B cell (primary cell): ENCODE results near the gene EHD4. TPM values are rescaled to one million over a fixed set of nuclear protein-coding genes. Genes with fewer than 3 reads are reported as not detected.

ENCODE experiments used
- ATAC-seq: fragments of 200-7000 bp; cut with Tn5 transposase; one replicate; pipeline ENCODE4 v1.10.0; 2021; ENCODE audit warnings: low read depth, mild to moderate bottlenecking, moderate number of reproducible peaks, moderate library complexity
- CTCF ChIA-PET: fragments of 350-600 bp; sonication (Branson Sonifier 250); formaldehyde crosslinking; loops from one replicate; lab custom pipeline; 2021; ENCODE audit warnings: antibody characterized with exemption, inconsistent platforms; lab: Charles Lee
- POLR2A ChIA-PET: fragments of 350-600 bp; sonication (Branson Sonifier 250); formaldehyde crosslinking; loops from one replicate; lab custom pipeline; 2021; ENCODE audit warnings: antibody characterized with exemption; lab: Charles Lee
- DNase-seq: peaks from one replicate; pipeline ENCODE4 v3.0.0; 2013
- H2AFZ ChIP-seq: 2 replicates; pipeline ENCODE4 v1.6.1; 2012; ENCODE audit warnings: mild to moderate bottlenecking, low read depth, low read length; ENCODE audit not compliant: insufficient read depth, poor library complexity, severe bottlenecking
- H3K27ac ChIP-seq, 2 donors: 1 replicate in 1 of 2; 2 replicates in 1 of 2; pipeline ENCODE4 v1.5.1; 2012 to 2013; ENCODE audit warnings: low read length in 2 of 2, mild to moderate bottlenecking in 2 of 2, moderate library complexity in 1 of 2
- H3K27me3 ChIP-seq, 4 experiments: fragments of 200-600 bp in 1 of 4; sonication (generic) in 1 of 4; replicated peaks in 1 of 4; 1 replicate in 2 of 4; 2 replicates in 2 of 4; pipeline versions ENCODE4 v1.6.1 to v1.7.0; 2013 to 2016; ENCODE audit warnings: low read length in 3 of 4, mild to moderate bottlenecking in 2 of 4, mixed read lengths in 1 of 4, moderate library complexity in 1 of 4; ENCODE audit not compliant: insufficient read depth in 4 of 4, control insufficient read depth in 3 of 4; ENCODE audit errors: control extremely low read depth in 1 of 4
- H3K36me3 ChIP-seq, 2 experiments: replicated peaks in 1 of 2; 1 replicate in 1 of 2; 2 replicates in 1 of 2; pipeline versions ENCODE4 v1.6.1 to v1.7.1; 2013; ENCODE audit warnings: low read length in 1 of 2; ENCODE audit not compliant: insufficient read depth in 2 of 2, control insufficient read depth in 1 of 2; ENCODE audit errors: control extremely low read depth in 1 of 2, extremely low read depth in 1 of 2
- H3K4me1 ChIP-seq, 2 donors: fragments of 200-600 bp in 1 of 2; sonication (generic) in 1 of 2; 1 replicate in 1 of 2; 2 replicates in 1 of 2; pipeline versions ENCODE4 v1.5.1 to v1.6.1; 2013 to 2017; ENCODE audit warnings: low read length in 2 of 2; ENCODE audit not compliant: control insufficient read depth in 2 of 2, insufficient read depth in 2 of 2
- H3K4me2 ChIP-seq: replicated peaks from 2 replicates; pipeline ENCODE3; 2012; ENCODE audit warnings: mild to moderate bottlenecking, low read depth, low read length; ENCODE audit not compliant: poor library complexity, severe bottlenecking
- H3K4me3 ChIP-seq, 5 experiments: fragments of 200-600 bp in 1 of 5; sonication (generic) in 1 of 5; 1 replicate in 3 of 5; 2 replicates in 2 of 5; pipeline versions ENCODE4 v1.5.1 to v1.7.0; 2011 to 2016; ENCODE audit warnings: low read length in 4 of 5, mild to moderate bottlenecking in 4 of 5, low read depth in 2 of 5, control low read depth in 1 of 5, moderate library complexity in 1 of 5; ENCODE audit not compliant: insufficient read depth in 1 of 5; ENCODE audit errors: control extremely low read depth in 1 of 5, extremely low read depth in 1 of 5
- H3K79me2 ChIP-seq: fragments of 200-600 bp; sonication (generic); one replicate; pipeline ENCODE4 v1.6.0; 2016; ENCODE audit warnings: low read length; ENCODE audit not compliant: control insufficient read depth, insufficient read depth
- H3K9ac ChIP-seq: fragments of 200-600 bp; sonication (generic); 2 replicates; pipeline ENCODE4 v1.6.1; 2017; ENCODE audit warnings: mild to moderate bottlenecking, low read length, moderate library complexity
- H3K9me3 ChIP-seq, 3 donors: one replicate each; pipeline versions ENCODE4 v1.6.1 to v1.7.1; 2013; ENCODE audit warnings: low read length in 2 of 3; ENCODE audit not compliant: control insufficient read depth in 2 of 3, insufficient read depth in 1 of 3; ENCODE audit errors: control extremely low read depth in 1 of 3
- H4K20me1 ChIP-seq: 2 replicates; pipeline ENCODE4 v1.6.0; 2012; ENCODE audit warnings: mild to moderate bottlenecking, low read length; ENCODE audit not compliant: insufficient read depth, control insufficient read depth, poor library complexity, severe bottlenecking
- H3K27ac Mint-ChIP-seq: one replicate; pipeline ENCODE4 v1.8.0; 2021; ENCODE audit warnings: mixed read lengths
- H3K27me3 Mint-ChIP-seq: one replicate; pipeline ENCODE4 v1.8.0; 2021; ENCODE audit warnings: mixed read lengths
- H3K4me1 Mint-ChIP-seq: one replicate; pipeline ENCODE4 v1.8.0; 2021; ENCODE audit warnings: mixed read lengths
- H3K4me3 Mint-ChIP-seq: one replicate; pipeline ENCODE4 v1.8.0; 2021; ENCODE audit warnings: mixed read lengths
- H3K9me3 Mint-ChIP-seq: one replicate; pipeline ENCODE4 v1.8.0; 2022; ENCODE audit warnings: mixed read lengths; ENCODE audit not compliant: insufficient read depth
- CTCF ChIP-seq: fragments of 200-600 bp; IDR thresholded peaks from one replicate; pipeline ENCODE4 v1.8.0; 2022; ENCODE audit warnings: antibody characterized with exemption, mild to moderate bottlenecking
- EZH2 ChIP-seq: IDR thresholded peaks from 2 replicates; pipeline ENCODE4 v1.6.1; 2012; ENCODE audit warnings: borderline replicate concordance, low read depth, mild to moderate bottlenecking, moderate library complexity, low read length; ENCODE audit not compliant: insufficient read depth, poor library complexity, severe bottlenecking
- WGBS: methylation state at CpG from one replicate; pipeline ENCODE4 v1.1.5; 2013; ENCODE audit warnings: missing lambda C conversion rate; ENCODE audit not compliant: insufficient coverage; 5-methylcytosine and 5-hydroxymethylcytosine counted together
- intact Hi-C: fragments of 100-400 bp; cut with micrococcal nuclease; formaldehyde crosslinking; loops from one replicate; pipeline ENCODE4 v1.10.0; 2022
- polyA plus RNA-seq: library from polyadenylated mRNA; depleted of rRNA; stranded (reverse); fragments of >200 nt; gene quantifications from 2 replicates; pipeline ENCODE4 v1.2.3, GENCODE V29; 2012
- total RNA-seq, 2 donors: library from RNA; stranded (reverse); fragments of 120-200 nt in 1 of 2; gene quantifications; 1 replicate in 1 of 2; 2 replicates in 1 of 2; pipeline versions ENCODE4 v1.2.3 to v1.2.4, GENCODE V29; 2013 to 2022

The EHD4 gene
- total and polyA plus RNA-seq, 2 donors (not counting 1 experiment from before 2014, with no cell fraction given), result 3.1 to 12.7 TPM

- TF ChIP-seq CTCF, result no peak
- TF ChIP-seq EZH2, result no peak
- H3K9me3 ChIP-seq, result no peaks in the 10 kb centered on the region
- no peaks in the 10 kb centered on the region for H4K20me1 ChIP-seq
- H3K27me3 ChIP-seq, result no peaks in the 10 kb centered on the region
- no peak for ATAC-seq
- Mint-ChIP-seq H3K4me3 (no peak overlapping the region), H3K27me3 (no peaks in the 10 kb centered on the region), H3K27ac (no peak overlapping the region), H3K9me3 (no peaks in the 10 kb centered on the region), H3K4me1 (peaks cover 62% of the 10 kb centered on the region)
- CTCF ChIA-PET, result interaction anchor here (0.9 to 2.6 kb wide), 2 partner anchors 10 to 24 kb away, joined by 3 to 7 read pairs; no protein-coding TSS in a partner anchor
- intact Hi-C loops, result no loop called here
- no peak overlapping the region for H3K4me3 ChIP-seq
- no peak overlapping the region for H3K4me2 ChIP-seq
- no peak overlapping the region for H3K27ac ChIP-seq
- H3K36me3 ChIP-seq, result no peaks in the 10 kb centered on the region
- H3K79me2 ChIP-seq, result peaks cover 24% of the 10 kb centered on the region
- H3K4me1 ChIP-seq, result peaks cover 53 to 70% of the 10 kb centered on the region in 2 donors
- H2AFZ ChIP-seq, result no peak overlapping the region
- POLR2A ChIA-PET, result no interaction called here
- 100% methylated on average over 4 of the region's 9 CpGs for WGBS
- H3K9ac ChIP-seq, result no peak overlapping the region
- no peak for DNase-seq
Measured at GRCh38 chr15:41932101-41932500, 40.3 kb downstream of the EHD4 start.

GRCh38 chr15:41930867-41931222, 41.5 kb downstream of the EHD4 start:
- CTCF ChIA-PET, result interaction anchor here (1.0 to 1.3 kb wide), 2 partner anchors 42 to 57 kb away, joined by 3 read pairs; partner anchors contain the start of gene EHD4
- ATAC-seq, result no peak
- H3K9me3 Mint-ChIP-seq, result no peaks in the 10 kb centered on the region
- H3K4me2 ChIP-seq, result peak overlapping the region; percentile 0
- peak overlapping the region; percentile 67 for H3K4me3 Mint-ChIP-seq
- WGBS, result no CpG with 5 or more reads among the region's 2 CpGs
- no peak overlapping the region for H3K27ac Mint-ChIP-seq
- H4K20me1 ChIP-seq, result no peaks in the 10 kb centered on the region
- H3K27me3 Mint-ChIP-seq, result no peaks in the 10 kb centered on the region
- DNase-seq, result no peak
- no peak overlapping the region for H3K27ac ChIP-seq
- H3K4me3 ChIP-seq, result no peak overlapping the region
- POLR2A ChIA-PET, result no interaction called here
- no peak overlapping the region for H2AFZ ChIP-seq
- no peaks in the 10 kb centered on the region for H3K36me3 ChIP-seq
- intact Hi-C loops, result no loop called here
- TF ChIP-seq CTCF (no peak), EZH2 (no peak)
- peaks cover 24% of the 10 kb centered on the region for H3K79me2 ChIP-seq
- H3K9ac ChIP-seq, result no peak overlapping the region
- no peaks in the 10 kb centered on the region for H3K27me3 ChIP-seq
- peaks cover 63% of the 10 kb centered on the region for H3K4me1 Mint-ChIP-seq
- no peaks in the 10 kb centered on the region for H3K9me3 ChIP-seq
- peaks cover 63 to 76% of the 10 kb centered on the region in 2 donors for H3K4me1 ChIP-seq
